SK-N-SH (cell line): ENCODE measurements around the gene NUDT22. TPM values are rescaled to one million over a fixed set of nuclear protein-coding genes. Genes with fewer than 3 reads are reported as not detected.

Experiments
- CTCF ChIA-PET: fragments of 300-600, 350-600 bp; formaldehyde crosslinking; extraction: SDS; loops from one replicate; lab custom pipeline; 2021; lab: Yijun Ruan, JAX
- POLR2A ChIA-PET: fragments of 350-600 bp; sonication (Branson Sonifier 250); formaldehyde crosslinking; extraction: SDS; loops from one replicate; lab custom pipeline; 2020; ENCODE audit warnings: antibody characterized with exemption, inconsistent platforms; lab: Yijun Ruan, JAX
- DNase-seq: peaks from one replicate; pipeline ENCODE4 v3.0.0; 2012
- H2AFZ ChIP-seq: fragments of 200-600 bp; sonication (generic); 2 replicates; pipeline ENCODE4 v1.8.1; 2016; ENCODE audit warnings: antibody characterized with exemption, mild to moderate bottlenecking, low read depth
- H3F3A ChIP-seq: fragments of 200-600 bp; sonication (generic); replicated peaks from 2 replicates; pipeline ENCODE3; 2016; ENCODE audit warnings: antibody characterized with exemption, mild to moderate bottlenecking; ENCODE audit not compliant: insufficient read depth
- H3K27ac ChIP-seq, 2 experiments: fragments of 200-500 bp in 1 of 2; fragments of 200-600 bp in 1 of 2; sonication (Bioruptor generic) in 1 of 2; sonication (generic), shearing (Covaris generic) in 1 of 2; 2 replicates each; pipeline versions ENCODE4 v1.5.1 to v1.6.1; 2014 to 2016; ENCODE audit warnings: low read depth in 2 of 2, inconsistent platforms in 1 of 2, low read length in 1 of 2, mild to moderate bottlenecking in 1 of 2, mixed read lengths in 1 of 2
- H3K27me3 ChIP-seq: fragments of 200-600 bp; sonication (generic), shearing (Covaris generic); 2 replicates; pipeline ENCODE4 v1.6.1; 2016; ENCODE audit warnings: mixed run types; ENCODE audit not compliant: insufficient read depth
- H3K36me3 ChIP-seq, 2 experiments: fragments of 200-500 bp in 1 of 2; fragments of 200-600 bp in 1 of 2; sonication (Bioruptor generic) in 1 of 2; sonication (generic) in 1 of 2; replicated peaks in 1 of 2; 2 replicates each; pipeline versions ENCODE3 to v1.5.1; 2014 to 2016; ENCODE audit warnings: low read length in 1 of 2, mild to moderate bottlenecking in 1 of 2; ENCODE audit not compliant: insufficient read depth in 2 of 2, control insufficient read depth in 1 of 2
- H3K4me1 ChIP-seq, 2 experiments: fragments of 200-500 bp in 1 of 2; fragments of 200-600 bp in 1 of 2; sonication (Bioruptor generic) in 1 of 2; sonication (generic), shearing (Covaris generic) in 1 of 2; 2 replicates each; pipeline versions ENCODE4 v1.5.1 to v1.6.1; 2014 to 2016; ENCODE audit warnings: low read depth in 1 of 2, low read length in 1 of 2, mixed run types in 1 of 2; ENCODE audit not compliant: insufficient read depth in 2 of 2, control insufficient read depth in 1 of 2
- H3K4me2 ChIP-seq: fragments of 200-600 bp; sonication (generic), shearing (Covaris generic); 2 replicates; pipeline ENCODE4 v1.6.1; 2017; ENCODE audit warnings: mixed run types
- H3K4me3 ChIP-seq, 2 experiments: fragments of 200-500 bp in 1 of 2; fragments of 200-600 bp in 1 of 2; sonication (Bioruptor generic) in 1 of 2; sonication (generic), shearing (Covaris generic) in 1 of 2; 2 replicates each; pipeline versions ENCODE4 v1.5.1 to v1.8.1; 2014 to 2016; ENCODE audit warnings: low read depth in 2 of 2, inconsistent platforms in 1 of 2, low read length in 1 of 2, mild to moderate bottlenecking in 1 of 2, mixed read lengths in 1 of 2, moderate library complexity in 1 of 2
- H3K79me2 ChIP-seq: fragments of 200-600 bp; sonication (generic); 2 replicates; pipeline ENCODE4 v1.8.1; 2017; ENCODE audit warnings: mild to moderate bottlenecking; ENCODE audit not compliant: insufficient read depth
- H3K9ac ChIP-seq: fragments of 200-600 bp; sonication (generic); 2 replicates; pipeline ENCODE4 v1.6.1; 2017; ENCODE audit warnings: mixed run types
- H3K9me2 ChIP-seq: fragments of 200-600 bp; sonication (generic); 2 replicates; pipeline ENCODE4 v1.6.1; 2017; ENCODE audit warnings: mixed run types
- H3K9me3 ChIP-seq: fragments of 200-600 bp; sonication (generic); 2 replicates; pipeline ENCODE4 v1.6.1; 2017; ENCODE audit warnings: mixed run types, mild to moderate bottlenecking, moderate library complexity
- H4K20me1 ChIP-seq: fragments of 200-600 bp; sonication (generic); 2 replicates; pipeline ENCODE4 v1.6.1; 2017; ENCODE audit warnings: mild to moderate bottlenecking, mixed run types; ENCODE audit not compliant: insufficient read depth
- FOXJ3 ChIP-seq: sonication (generic); formaldehyde crosslinking; IDR thresholded peaks from 2 replicates; pipeline ENCODE4 v1.5.1; 2020; ENCODE audit warnings: mild to moderate bottlenecking, missing genetic modification reagents
- FOXM1 ChIP-seq: IDR thresholded peaks from 2 replicates; pipeline ENCODE4 v1.4.0; 2012; ENCODE audit warnings: low read depth, mild to moderate bottlenecking
- MEF2A ChIP-seq: IDR thresholded peaks from 2 replicates; pipeline ENCODE4 v1.4.0; 2012; ENCODE audit warnings: low read depth, borderline replicate concordance
- NFIC ChIP-seq: IDR thresholded peaks from 2 replicates; pipeline ENCODE4 v1.4.0; 2012; ENCODE audit warnings: borderline replicate concordance
- NRF1 ChIP-seq: IDR thresholded peaks from 2 replicates; pipeline ENCODE4 v1.6.1; 2012; ENCODE audit warnings: low read depth, mild to moderate bottlenecking, low read length
- PBX3 ChIP-seq: IDR thresholded peaks from 2 replicates; pipeline ENCODE4; 2012
- RAD21 ChIP-seq: IDR thresholded peaks from 2 replicates; pipeline ENCODE4 v1.6.1; 2012; ENCODE audit warnings: mild to moderate bottlenecking, low read length
- REST ChIP-seq: IDR thresholded peaks from 2 replicates; pipeline ENCODE4 v1.6.1; 2012; ENCODE audit warnings: mild to moderate bottlenecking, low read depth, low read length, moderate library complexity
- RFX5 ChIP-seq: IDR thresholded peaks from 2 replicates; pipeline ENCODE4 v1.6.1; 2012; ENCODE audit warnings: mild to moderate bottlenecking, improper control_type of control experiment, low read length
- SMC3 ChIP-seq: IDR thresholded peaks from 2 replicates; pipeline ENCODE4 v1.6.1; 2012; ENCODE audit warnings: low read depth, low read length, improper control_type of control experiment
- WGBS: methylation state at CpG from one replicate; pipeline ENCODE4 v1.1.6; 2017; ENCODE audit warnings: low lambda C conversion rate; 5-methylcytosine and 5-hydroxymethylcytosine counted together
- polyA plus RNA-seq, 3 experiments: library from polyadenylated mRNA; depleted of rRNA; stranded (reverse); fragments of >200 nt; gene quantifications; 2 replicates each; pipeline ENCODE4 v1.2.3, GENCODE V29; 2012
- TF ChIP-seq, protein P1 (sequence below): fragments of 150-350 bp; IDR thresholded peaks from 2 replicates; pipeline ENCODE4 v1.6.1; 2016; ENCODE audit warnings: mild to moderate bottlenecking, low read depth, low read length
- TF ChIP-seq, protein P2 (sequence below): IDR thresholded peaks from 2 replicates; pipeline ENCODE4 v1.4.0; 2012; ENCODE audit warnings: low read depth, borderline replicate concordance
- TF ChIP-seq, protein P3 (sequence below): fragments of 200-600 bp; sonication (generic); IDR thresholded peaks from 2 replicates; pipeline ENCODE4 v1.6.1; 2017; ENCODE audit warnings: antibody characterized with exemption, mild to moderate bottlenecking, moderate library complexity

NUDT22 gene
- polyA plus RNA-seq, 1 of the 3 experiments (the other 2 are of a cell fraction): 72.7 TPM

- TF ChIP-seq, protein P1, sequence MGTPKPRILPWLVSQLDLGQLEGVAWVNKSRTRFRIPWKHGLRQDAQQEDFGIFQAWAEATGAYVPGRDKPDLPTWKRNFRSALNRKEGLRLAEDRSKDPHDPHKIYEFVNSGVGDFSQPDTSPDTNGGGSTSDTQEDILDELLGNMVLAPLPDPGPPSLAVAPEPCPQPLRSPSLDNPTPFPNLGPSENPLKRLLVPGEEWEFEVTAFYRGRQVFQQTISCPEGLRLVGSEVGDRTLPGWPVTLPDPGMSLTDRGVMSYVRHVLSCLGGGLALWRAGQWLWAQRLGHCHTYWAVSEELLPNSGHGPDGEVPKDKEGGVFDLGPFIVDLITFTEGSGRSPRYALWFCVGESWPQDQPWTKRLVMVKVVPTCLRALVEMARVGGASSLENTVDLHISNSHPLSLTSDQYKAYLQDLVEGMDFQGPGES: no peak
- no peak for TF ChIP-seq PBX3
These were observed 17.1 kb upstream of the NUDT22 start (continued) for GRCh38 chr11:64208796-64209562.

- Histone ChIP-seq H3K79me2 (no peaks in the 10 kb centered on the region; the same call in 1 of the 2 replicates), H3K27me3 (no peaks in the 10 kb centered on the region), H3K9me2 (no peaks in the 10 kb centered on the region), H3K27ac (no peak overlapping the region), H4K20me1 (no peaks in the 10 kb centered on the region)
- CTCF ChIA-PET: no interaction called here
- POLR2A ChIA-PET: interaction anchor here (1.7 kb wide), 1 partner anchor 17 kb away, joined by 6 read pairs; the partner anchor contains the start of genes NUDT22 and TRPT1
- TF ChIP-seq RFX5 (no peak), SMC3 (no peak), MEF2A (no peak), RAD21 (no peak), NRF1 (no peak), REST (no peak), FOXJ3 (CRISPR knock-in tag) (no peak), FOXM1 (no peak), NFIC (no peak)
- TF ChIP-seq, protein P2, sequence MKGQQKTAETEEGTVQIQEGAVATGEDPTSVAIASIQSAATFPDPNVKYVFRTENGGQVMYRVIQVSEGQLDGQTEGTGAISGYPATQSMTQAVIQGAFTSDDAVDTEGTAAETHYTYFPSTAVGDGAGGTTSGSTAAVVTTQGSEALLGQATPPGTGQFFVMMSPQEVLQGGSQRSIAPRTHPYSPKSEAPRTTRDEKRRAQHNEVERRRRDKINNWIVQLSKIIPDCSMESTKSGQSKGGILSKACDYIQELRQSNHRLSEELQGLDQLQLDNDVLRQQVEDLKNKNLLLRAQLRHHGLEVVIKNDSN: no peak
- TF ChIP-seq, protein P3, sequence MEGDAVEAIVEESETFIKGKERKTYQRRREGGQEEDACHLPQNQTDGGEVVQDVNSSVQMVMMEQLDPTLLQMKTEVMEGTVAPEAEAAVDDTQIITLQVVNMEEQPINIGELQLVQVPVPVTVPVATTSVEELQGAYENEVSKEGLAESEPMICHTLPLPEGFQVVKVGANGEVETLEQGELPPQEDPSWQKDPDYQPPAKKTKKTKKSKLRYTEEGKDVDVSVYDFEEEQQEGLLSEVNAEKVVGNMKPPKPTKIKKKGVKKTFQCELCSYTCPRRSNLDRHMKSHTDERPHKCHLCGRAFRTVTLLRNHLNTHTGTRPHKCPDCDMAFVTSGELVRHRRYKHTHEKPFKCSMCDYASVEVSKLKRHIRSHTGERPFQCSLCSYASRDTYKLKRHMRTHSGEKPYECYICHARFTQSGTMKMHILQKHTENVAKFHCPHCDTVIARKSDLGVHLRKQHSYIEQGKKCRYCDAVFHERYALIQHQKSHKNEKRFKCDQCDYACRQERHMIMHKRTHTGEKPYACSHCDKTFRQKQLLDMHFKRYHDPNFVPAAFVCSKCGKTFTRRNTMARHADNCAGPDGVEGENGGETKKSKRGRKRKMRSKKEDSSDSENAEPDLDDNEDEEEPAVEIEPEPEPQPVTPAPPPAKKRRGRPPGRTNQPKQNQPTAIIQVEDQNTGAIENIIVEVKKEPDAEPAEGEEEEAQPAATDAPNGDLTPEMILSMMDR: no peak
- TF ChIP-seq, all 33 proteins: peak for 0
- Histone ChIP-seq H3K4me3 (no peak overlapping the region), H3K4me1 (peaks cover 0 to 21% of the 10 kb centered on the region in 2 experiments; a peak in 3 of 4 replicates), H3K9ac (no peak overlapping the region), H2AFZ (no peak overlapping the region), H3K36me3 (peaks cover 10% of the 10 kb centered on the region in 2 experiments), H3K9me3 (no peaks in the 10 kb centered on the region), H3K4me2 (no peak overlapping the region), H3F3A (peaks cover 6% of the 10 kb centered on the region)
- WGBS: 93% methylated on average over 6 of the region's 8 CpGs
- no peak for DNase-seq
These were observed 16.6 kb upstream of the NUDT22 start for GRCh38 chr11:64209563-64209843.
